GM18867 (cell line): Measurements from ENCODE around the gene EIF3L.
A peak's percentile ranks its signal among the peaks of the same experiment; 100 is the strongest.
"Not testable (repeated sequence)": the region's sequence is repeated elsewhere in the genome, so short reads cannot be mapped to it uniquely, and the experiment has no call there.

ENCODE experiments used
- ATAC-seq: cut with Tn5 transposase; IDR thresholded peaks from one replicate; pipeline ENCODE4 v1.9.1; 2021; ENCODE audit warnings: mild to moderate bottlenecking, moderate library complexity; ENCODE audit not compliant: unreplicated experiment

Gene EIF3L

DNA sequence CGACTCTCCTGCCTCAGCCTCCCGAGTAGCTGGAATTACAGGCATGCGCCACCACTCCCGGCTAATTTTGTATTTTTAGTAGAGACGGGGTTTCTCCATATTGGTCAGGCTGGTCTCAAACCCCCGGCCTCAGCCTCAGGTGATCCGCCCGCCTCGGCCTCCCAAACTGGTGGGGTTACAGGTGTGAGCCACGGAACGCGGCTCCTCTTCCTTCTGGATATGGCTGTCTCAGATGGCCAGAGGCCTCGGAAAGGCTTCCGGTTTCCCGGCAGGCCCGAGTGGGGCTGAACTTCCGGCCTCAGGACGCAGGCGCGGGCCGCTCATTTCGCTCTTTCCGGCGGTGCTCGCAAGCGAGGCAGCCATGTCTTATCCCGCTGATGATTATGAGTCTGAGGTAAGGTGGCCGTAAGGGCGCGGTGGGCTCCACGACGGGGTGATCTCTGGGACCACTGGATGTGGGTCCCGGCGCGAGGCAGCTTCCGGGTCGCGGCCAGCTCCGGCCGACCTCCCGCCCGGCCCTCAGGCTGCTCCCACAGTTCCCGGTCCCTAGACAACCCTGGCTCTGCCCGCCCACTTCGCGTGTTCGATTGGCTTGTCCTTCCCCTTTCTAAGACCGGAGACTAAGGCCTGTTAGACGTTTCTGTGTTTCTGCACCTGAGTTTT, at the start of gene EIF3L:
Gene EIF3L, plus strand, starts transcription at position 331 of the 663 bp plus-strand sequence. Its CDS starts 31 bp downstream, at position 362.
- ATAC-seq = peak; percentile 58

DNA sequence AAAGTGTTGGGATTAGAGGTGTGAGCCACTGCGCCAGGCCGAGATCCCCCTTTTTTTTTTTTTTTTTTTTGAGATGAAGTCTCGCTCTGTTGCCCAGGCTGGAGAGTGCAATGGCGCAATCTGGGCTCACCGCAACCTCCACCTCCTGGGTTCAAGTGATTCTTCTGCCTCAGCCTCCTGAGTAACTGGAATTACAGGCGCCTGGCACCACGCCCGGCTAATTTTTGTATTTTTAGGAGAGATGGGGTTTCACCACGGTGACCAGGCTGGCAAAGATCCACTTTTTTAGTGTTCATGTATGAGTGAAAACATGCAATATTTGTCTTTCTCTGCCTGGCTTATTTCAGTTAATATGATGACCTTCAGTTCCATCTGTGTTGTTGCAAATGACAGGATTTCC, 49.2 kb upstream of the EIF3L start:
- not testable (repeated sequence) for ATAC-seq

DNA sequence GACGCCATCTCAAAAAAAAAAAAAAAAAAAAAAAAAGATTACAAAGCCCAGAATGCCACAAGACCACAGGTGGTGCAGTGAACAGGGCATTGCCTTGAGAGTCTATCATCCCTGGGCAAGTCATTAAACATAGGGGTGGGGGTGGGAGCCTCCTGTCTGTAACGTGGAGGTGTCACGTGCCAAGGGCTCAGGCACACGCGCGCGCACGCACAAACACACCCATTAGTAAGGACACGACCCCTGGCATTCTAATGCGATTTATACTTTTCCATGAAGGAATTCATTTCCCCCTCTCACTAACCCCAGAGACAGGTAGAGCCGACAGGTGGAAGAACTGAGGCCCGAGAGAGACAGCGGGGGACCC, 47.3 kb upstream of the EIF3L start:
- no peak for ATAC-seq

DNA sequence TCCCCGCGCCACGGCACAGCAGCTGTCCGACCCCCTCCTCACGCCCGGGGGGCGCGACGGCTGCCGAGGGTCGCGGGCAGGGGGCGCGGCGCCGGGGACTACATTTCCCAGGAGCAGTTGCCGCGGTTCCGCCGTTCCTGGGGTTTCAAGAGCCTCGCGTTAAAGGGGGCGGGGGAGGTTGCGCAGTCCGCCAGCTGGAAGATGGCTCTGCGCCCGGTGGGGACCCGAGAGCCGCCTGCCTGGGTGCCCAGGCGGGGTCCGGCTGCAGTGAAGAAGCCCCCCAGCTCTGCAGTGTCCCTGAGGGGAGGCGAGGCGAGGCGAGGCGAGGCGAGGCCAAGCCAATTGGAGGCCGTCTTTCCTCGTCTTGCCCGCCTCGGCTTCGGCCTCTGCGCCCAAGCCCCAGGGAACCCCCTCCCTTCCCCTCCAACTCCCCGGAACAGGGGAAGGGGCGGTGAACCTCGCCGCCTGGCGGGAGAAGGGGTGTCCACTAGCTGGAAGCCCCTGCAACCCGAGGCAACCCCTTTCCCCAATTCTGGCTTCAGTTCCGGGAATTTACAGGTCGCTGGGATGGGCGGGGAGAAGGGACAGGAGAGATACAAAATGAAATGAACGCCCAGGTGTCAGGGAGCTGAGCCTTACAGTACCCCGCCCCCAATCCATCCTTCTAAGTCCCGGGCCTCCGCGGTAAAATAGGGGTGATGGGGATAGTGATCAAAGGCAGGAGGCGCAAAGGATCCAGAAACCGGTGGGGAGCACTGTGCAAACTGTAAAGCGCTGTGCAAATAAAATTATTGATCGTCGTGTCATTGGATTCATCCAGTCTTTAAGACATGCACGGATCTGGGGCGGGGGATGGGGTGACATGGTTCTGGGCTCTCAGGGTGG, 46.7 kb upstream of the EIF3L start:
- no peak for ATAC-seq

DNA sequence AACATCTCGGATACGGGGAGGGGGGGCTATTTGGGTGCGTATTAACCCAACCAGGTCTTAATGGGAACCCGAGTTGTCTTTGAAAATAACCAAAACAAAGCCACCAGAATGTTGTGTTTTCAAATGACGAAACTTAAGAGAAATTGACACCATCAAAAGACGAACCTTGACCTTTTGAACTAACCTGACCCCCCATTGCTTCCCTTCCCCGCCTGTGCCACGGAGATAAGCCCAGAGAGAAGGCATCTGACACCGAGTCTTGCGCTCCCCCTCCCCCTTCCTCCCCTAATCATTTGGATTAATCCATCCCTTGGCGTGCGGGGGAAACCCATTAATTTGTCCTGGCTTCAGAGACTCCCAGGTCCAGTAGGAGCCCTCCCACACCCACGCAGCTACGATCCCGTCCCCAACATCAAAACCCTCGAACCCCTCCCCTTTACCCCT, 46.0 kb upstream of the EIF3L start:
- ATAC-seq = no peak

DNA sequence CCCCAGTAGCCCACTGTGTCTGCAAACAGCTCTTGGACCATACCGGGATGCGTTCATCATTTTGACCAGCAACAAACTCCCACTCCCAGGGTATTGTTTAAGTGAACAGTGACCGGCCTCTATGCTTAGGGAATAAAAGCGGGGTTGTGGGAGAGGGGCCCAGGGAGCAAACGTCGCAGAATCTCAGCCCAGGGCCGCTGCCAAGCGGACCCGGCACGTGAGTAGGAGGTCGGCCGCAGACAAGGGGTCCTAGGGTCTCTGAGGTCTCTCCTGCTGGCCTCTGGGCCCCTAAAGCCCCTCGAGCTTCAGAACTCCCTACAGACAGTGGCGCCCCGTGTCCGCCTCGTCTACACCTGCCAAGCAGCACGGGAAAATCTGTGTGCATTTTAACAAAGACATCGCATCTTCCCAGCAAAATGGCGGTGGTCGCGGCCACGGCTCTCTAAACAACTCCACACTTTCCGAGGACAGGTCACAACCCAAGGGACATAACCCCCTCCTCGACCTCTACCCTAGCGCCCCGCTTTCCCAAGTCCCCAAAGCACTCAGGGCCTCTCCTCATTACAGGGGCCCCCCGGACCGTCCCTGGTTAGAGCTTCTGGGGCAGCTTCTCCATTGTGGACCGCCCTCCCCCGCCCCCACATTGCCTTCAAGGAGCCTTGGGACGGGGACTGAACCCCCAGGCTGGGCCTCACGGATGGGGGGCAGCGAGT, 45.4 kb upstream of the EIF3L start:
- no peak for ATAC-seq

DNA sequence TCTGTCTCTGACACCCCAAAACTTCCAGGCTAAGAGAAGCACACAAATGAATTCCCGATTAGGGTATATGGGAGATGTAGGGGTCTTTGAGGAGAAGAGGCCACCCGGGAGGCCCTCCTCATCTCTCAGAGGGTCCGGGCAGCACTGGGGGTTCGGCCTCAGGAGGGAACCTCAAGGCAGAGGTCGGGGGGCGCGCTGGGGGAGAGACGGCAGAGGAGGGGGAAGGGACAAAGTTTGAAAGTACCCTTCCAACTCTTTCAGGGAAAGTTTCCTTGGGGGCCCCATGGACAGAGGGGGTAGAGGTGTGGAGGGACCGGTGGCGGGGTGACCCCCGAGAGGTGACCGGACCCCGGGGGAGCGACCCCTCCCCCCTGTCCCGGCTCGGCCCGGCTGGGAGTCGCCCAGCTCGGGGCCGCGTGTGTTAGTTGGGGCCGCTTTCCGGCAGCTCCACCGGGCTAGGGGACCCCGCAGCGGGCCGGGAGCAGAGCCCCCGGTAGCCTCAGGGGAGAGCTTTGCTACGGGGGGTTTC, 44.8 kb upstream of the EIF3L start:
- no peak for ATAC-seq

DNA sequence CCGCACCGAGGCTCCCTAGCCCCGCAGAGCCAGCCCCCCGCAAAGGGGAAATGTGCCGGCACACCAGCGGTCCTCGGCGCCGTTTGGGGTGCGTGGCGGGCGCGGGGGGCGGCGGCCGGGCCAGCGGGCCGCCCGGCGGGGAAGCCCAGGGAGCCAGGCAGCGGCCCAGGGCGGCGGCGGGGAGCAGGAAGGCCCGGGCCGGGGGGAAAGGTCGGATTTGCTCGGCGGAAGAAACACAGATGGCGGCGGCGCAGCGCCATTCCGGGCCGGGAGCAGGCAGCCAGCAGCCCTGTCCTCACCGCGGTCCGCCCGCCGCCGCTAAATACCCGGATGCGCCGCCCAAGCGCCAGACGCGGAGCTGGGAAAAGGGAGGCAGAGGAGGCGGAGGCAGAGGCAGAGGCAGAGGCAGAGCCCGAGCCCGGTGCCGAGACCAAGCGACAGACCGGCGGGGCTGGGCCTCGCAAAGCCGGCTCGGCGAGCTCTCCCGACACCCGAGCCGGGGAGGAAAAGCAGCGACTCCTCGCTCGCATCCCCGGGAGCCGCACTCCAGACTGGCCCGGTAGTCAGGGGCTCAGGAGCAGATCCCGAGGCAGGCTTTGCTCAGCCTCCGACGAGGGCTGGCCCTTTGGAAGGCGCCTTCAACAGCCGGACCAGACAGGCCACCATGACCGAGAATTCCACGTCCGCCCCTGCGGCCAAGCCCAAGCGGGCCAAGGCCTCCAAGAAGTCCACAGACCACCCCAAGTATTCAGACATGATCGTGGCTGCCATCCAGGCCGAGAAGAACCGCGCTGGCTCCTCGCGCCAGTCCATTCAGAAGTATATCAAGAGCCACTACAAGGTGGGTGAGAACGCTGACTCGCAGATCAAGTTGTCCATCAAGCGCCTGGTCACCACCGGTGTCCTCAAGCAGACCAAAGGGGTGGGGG, 44.1 kb upstream of the EIF3L start:
- no peak for ATAC-seq

DNA sequence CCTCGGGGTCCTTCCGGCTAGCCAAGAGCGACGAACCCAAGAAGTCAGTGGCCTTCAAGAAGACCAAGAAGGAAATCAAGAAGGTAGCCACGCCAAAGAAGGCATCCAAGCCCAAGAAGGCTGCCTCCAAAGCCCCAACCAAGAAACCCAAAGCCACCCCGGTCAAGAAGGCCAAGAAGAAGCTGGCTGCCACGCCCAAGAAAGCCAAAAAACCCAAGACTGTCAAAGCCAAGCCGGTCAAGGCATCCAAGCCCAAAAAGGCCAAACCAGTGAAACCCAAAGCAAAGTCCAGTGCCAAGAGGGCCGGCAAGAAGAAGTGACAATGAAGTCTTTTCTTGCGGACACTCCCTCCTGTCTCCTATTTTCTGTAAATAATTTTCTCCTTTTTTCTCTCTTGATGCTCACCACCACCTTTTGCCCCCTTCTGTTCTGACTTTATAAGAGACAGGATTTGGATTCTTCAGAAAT, 43.4 kb upstream of the EIF3L start:
- no peak for ATAC-seq

DNA sequence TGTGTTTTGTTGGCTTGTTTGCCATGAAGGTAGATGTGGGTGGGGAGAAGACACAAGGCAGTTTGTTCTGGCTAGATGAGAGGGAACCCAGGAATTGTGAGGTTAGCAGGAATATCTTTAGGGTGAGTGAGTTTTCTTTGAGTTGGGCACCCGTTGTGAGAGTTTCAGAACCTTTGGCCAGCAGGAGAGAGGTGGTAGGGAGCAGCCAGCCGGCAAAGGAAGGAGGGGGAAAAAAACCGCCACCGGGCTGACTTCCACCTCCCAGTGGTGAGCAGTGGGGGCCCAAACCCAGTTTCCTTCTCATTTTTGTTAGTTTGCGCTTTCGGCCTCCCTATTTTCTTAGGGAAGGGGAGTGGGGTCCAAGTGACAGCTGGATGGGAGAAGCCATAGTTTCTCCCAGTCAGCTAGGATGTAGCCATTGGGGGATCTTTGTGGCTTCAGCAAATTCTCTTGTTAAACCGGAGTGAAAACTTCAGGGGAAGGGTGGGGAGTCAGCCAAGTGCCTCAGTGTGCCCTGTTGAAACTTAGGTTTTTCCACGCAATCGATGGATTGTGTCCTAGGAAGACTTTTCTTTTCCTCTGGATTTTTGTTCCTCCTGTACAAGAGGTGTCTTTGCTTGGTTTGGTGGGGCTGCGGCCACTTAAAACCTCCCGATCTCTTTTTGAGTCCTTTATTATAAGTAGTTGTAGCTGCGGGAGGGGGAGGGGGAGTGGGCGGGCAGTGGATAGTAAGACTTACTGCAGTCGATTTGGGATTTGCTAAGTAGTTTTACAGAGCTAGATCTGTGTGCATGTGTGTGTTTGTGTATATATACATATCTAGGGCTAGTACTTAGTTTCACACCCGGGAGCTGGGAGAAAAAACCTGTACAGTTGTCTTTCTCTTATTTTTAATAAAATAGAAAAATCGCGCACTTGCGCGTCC, 42.5 kb upstream of the EIF3L start:
- ATAC-seq = no peak

DNA sequence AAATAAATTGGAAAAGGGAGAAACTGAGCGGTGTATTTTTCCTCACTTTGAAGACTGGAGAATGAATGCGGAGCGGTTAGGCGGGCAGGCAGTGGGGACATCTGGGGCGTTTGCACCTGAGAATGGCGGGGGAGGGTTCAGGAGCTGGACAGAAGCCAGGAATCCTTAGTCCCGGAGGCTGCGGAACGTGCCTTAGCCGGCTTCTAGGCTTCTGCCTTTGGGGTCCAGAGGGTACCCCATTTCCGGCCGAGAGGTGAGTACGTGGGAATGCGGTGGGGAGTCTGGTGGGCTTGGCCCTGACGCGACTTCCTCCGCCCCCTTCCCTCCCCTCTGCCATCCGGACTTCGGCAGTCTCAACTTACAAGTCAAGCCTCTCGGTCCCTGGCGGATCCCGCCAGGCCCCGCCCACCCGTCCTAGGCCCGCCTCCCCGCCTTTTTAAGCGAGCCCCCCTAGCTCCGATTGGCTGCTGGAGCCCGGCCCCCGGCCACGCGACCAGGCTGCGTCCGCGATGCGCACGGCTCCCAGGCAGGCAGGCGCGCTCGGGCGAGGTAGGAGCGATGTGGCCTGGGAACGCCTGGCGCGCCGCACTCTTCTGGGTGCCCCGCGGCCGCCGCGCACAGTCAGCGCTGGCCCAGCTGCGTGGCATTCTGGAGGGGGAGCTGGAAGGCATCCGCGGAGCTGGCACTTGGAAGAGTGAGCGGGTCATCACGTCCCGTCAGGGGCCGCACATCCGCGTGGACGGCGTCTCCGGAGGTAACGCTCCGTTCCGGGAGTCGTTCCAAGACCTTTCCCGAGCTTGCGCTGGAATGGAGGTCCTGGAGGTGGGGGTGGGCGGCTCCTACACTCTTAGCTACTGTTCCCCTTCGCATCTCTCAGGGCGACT, 41.6 kb upstream of the EIF3L start, which contains the start of gene GCAT:
Gene GCAT, plus strand, starts transcription at position 525 of the 884 bp plus-strand sequence. Its CDS starts 34 bp downstream, at position 559.
- ATAC-seq = peak; percentile 87

DNA sequence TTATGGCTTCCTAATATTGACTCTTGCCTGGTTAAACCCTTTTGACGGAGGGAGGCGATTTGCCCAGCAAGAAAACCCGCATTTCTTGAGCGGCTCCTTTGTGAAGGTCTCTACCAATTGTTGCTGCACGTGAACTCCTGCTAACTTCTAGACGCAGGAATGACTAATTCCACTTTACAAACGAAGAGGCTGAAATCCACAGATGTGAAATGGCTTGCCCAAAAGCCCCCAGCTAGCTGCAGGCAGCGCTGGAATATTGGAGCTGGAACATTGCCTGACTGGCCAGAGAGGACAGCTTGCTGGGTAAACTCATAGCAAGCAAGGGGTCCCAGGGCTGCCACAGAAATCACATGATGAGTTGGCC, 40.9 kb upstream of the EIF3L start:
- ATAC-seq = no peak

DNA sequence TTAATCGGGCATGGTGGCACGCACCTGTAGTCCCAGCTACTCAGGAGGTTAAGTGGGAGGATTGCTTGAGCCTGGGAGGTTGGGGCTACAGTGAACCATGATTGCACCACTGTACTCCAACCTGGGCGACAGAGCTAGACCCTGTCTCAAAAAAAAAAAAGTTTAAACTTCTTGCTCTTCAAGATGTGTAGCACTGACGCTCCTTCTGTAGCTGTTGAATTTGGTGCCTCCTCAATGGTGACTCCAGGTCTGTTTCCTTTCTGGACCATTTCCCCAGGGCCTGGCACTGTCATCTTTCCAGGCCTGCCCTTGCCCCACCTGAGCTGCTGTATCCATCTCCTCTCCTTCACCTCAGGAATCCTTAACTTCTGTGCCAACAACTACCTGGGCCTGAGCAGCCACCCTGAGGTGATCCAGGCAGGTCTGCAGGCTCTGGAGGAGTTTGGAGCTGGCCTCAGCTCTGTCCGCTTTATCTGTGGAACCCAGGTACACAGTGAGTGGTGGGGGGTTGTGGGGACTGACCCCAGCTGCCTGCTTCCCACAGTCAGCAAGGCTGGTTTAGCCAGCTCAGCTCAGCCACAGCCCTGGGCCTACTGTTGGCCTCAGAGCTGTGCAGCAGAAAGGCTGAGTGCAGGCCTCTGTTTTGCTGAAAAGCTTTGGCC, 39.4 kb upstream of the EIF3L start:
- no peak for ATAC-seq

DNA sequence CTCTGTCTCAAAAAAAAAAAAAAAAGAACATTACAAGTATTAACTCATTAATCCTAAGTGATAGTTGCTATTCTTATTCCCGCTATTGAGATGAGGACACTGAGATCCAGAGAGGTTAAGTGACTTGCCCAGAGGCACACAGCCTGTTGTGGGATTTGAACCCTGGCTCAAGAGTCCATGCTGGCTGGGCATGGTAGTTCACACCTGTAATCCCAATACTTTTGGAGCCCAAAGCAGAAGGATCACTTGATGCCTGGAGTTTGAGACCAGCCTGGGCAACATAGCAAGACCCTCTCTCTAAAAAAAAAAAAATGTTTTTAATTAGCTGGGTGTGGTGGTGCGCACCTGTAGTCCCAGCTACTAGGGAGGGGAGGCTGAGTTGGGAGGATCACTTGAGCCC, 37.4 kb upstream of the EIF3L start:
- no peak for ATAC-seq

DNA sequence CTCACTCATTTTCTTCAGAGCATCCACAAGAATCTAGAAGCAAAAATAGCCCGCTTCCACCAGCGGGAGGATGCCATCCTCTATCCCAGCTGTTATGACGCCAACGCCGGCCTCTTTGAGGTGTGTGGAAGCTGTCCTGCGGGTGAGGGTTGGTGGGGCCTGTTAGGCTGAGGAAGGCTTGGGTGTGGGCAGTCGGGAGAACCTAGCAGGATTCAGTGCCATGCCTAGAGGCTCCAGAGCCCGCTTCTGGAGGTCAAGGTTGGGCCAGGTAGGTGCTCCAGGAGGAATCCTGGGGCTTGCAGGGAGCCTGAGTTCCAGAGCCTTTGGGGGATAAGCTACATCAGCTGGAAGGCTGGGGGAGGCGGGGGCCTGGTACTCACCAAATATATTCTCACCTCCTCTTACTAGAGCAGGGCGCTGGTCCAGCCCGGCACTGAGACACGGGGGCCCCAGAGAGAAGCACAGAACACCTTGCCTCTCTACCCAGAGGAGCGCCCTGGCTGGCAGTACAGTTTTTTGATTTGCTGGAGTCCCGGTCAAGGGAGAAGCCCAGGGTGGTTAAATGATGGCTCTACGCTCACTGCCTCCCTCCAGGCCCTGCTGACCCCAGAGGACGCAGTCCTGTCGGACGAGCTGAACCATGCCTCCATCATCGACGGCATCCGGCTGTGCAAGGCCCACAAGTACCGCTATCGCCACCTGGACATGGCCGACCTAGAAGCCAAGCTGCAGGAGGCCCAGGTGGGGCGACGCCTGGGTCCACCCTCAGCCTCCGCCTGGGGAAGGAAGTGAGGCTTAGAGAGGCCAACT, 36.1 kb upstream of the EIF3L start:
- ATAC-seq = no peak

DNA sequence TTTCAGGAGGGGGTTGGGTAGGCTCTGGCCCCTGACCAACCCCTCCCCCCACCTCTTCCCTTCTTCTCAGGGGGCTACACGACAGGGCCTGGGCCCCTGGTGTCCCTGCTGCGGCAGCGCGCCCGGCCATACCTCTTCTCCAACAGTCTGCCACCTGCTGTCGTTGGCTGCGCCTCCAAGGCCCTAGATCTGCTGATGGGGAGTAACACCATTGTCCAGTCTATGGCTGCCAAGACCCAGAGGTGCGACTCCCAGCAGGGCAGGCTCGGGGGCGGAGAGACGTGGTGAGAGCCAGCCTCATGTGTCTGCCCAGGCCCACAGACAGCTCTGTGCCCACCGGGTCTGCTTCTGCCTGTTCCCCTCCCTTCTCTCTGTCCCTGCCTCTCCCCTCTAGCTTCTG, 33.6 kb upstream of the EIF3L start:
- ATAC-seq = no peak
